GM21786 (cell line): ENCODE results near the gene HOXB7.

Experiments
- ATAC-seq: cut with Tn5 transposase; IDR thresholded peaks from one replicate; pipeline ENCODE4 v1.9.1; 2021; ENCODE audit not compliant: unreplicated experiment

Gene HOXB7

GRCh38 chr17:48583708-48584222 is 27.1 kb downstream of the HOXB7 start:
- no peak for ATAC-seq

- no peak for ATAC-seq
These were observed 28.1 kb downstream of the HOXB7 start for GRCh38 chr17:48582750-48583069.

GRCh38 chr17:48579760-48580554 is 30.9 kb downstream of the HOXB7 start:
- ATAC-seq, result no peak

- ATAC-seq, result no peak
These were observed 31.4 kb downstream of the HOXB7 start for GRCh38 chr17:48579471-48579759.

GRCh38 chr17:48578616-48579470 is 32.0 kb downstream of the HOXB7 start:
- ATAC-seq, result peak; percentile 30

GRCh38 chr17:48577946-48578615 is 32.7 kb downstream of the HOXB7 start, which contains the start of gene HOXB4:
Gene HOXB4, minus strand, starts transcription at chr17:48578350. Its CDS starts 31 bp downstream, at chr17:48578319.
- peak; percentile 36 for ATAC-seq

GRCh38 chr17:48577330-48577945 is 33.4 kb downstream of the HOXB7 start:
- ATAC-seq, result no peak

GRCh38 chr17:48576479-48577309 is 34.1 kb downstream of the HOXB7 start:
- no peak for ATAC-seq

- ATAC-seq, result no peak
These were observed 34.9 kb downstream of the HOXB7 start for GRCh38 chr17:48575673-48576478.

GRCh38 chr17:48575066-48575582 is 35.7 kb downstream of the HOXB7 start:
- no peak for ATAC-seq

GRCh38 chr17:48574505-48575065 is 36.2 kb downstream of the HOXB7 start:
- ATAC-seq, result no peak

GRCh38 chr17:48571826-48572417 is 38.9 kb downstream of the HOXB7 start:
- ATAC-seq, result no peak

GRCh38 chr17:48571024-48571818 is 39.6 kb downstream of the HOXB7 start:
- no peak for ATAC-seq

- no peak for ATAC-seq
These were observed 40.3 kb downstream of the HOXB7 start for GRCh38 chr17:48570325-48571023.

- ATAC-seq, result no peak
These were observed 41.0 kb downstream of the HOXB7 start for GRCh38 chr17:48569674-48570324.

- ATAC-seq, result no peak
These were observed 41.6 kb downstream of the HOXB7 start for GRCh38 chr17:48569240-48569582.
